ENCODE measurements around the gene RNF214. TPM values are rescaled to one million over a fixed set of nuclear protein-coding genes. Genes with fewer than 3 reads are reported as not detected.

RNF214 gene
- total and polyA plus RNA-seq, 3 experiments from 2014 or later = 25.1 to 35.0 (median 25.3) TPM

DNA sequence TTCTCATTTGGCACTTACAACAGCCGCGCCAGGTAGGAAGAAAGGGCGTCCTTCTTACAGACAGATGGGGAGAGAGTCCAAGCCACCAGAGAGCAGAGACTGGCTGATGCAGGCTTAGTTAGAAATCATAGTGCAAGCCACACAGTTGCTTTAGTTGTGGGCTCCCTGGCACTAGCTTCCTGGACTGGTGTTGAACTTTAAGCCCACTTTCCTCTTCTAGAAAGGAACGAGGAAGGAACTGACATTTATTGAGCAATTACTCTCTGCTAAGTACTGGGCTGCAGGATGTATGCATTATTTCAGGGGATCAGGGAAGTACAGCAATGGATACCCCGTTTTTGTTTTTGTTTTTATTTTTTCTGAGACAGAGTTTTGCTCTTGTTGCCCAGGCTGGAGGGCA lies 80.6 kb downstream of the RNF214 start:
- Histone ChIP-seq H3K36me3 (ENCODE audit: insufficient read depth, low read length) (no peaks in the 10 kb centered on the region), H3K4me3 (ENCODE audit: low read length) (no peak overlapping the region), H3K27ac (ENCODE audit: low read depth, low read length) (no peak overlapping the region), H3K4me1 (ENCODE audit: insufficient read depth, low read length) (peaks cover 14% of the 10 kb centered on the region), H3K27me3 (ENCODE audit: insufficient read depth, low read length, poor library complexity, severe bottlenecking) (peaks cover 20% of the 10 kb centered on the region), H3K9me3 (ENCODE audit: low read length) (no peaks in the 10 kb centered on the region)
- H3K36me3 Mint-ChIP-seq = no peaks in the 10 kb centered on the region
- peaks cover 4 to 36% of the 10 kb centered on the region in 2 donors for H3K27me3 Mint-ChIP-seq
- ChIA-PET POLR2A (no interaction called here), CTCF (no interaction called here)
- H3K4me3 Mint-ChIP-seq = peak overlapping the region in 1 of 7 donors; percentile 12
- no peak for DNase-seq
- no peak overlapping the region for H3K27ac Mint-ChIP-seq
- H3K4me1 Mint-ChIP-seq = peaks cover 6 to 17% (median 9%) of the 10 kb centered on the region in 3 donors
- no peaks in the 10 kb centered on the region for H3K9me3 Mint-ChIP-seq

DNA sequence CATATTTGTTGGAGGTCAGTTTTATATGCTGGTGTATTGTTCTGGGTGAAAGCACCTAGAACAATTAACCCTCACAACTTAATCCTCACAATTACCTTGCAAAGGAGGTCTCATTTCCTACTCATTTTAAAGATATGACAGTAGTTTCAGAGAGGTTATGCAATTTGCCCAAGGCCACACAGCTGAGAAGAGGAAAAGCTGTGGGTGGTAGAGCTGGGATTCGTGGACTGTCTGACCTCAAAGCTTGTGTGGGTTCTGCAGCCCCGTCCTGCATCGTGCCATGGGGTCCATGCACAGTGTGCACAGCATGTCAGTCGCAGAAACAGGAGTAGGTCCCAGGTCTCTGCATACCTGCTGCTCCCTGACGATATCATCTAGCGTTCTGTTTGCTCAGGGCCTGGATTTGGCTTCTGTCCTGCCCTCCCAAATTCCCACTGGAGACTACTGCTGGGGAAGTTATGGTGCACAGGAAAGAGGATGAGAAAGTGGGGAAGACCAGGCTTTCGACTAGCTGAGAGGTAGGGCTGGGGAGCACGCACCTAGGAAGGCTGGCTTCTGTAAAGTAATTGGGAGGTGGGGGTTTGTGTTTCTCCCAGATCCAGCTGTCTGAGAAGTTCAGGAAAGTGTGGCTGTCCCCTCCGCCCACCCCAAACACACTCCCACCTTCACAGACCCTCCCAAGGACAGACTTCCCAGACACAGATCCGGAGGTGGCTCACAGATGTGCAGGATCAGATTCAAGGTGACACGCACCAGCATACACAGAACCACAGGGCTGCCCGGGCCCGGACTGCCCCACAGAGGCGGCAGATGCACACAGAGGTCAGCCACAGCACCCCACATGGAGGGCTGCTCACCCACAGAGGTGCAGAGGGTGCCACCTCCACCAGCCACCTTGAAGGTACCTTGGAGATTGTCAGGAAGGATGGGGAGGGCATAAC lies 81.6 kb downstream of the RNF214 start:
- Histone ChIP-seq H3K4me3 (ENCODE audit: low read length) (no peak overlapping the region), H3K27me3 (ENCODE audit: insufficient read depth, low read length, poor library complexity, severe bottlenecking) (peaks cover 20% of the 10 kb centered on the region), H3K9me3 (ENCODE audit: low read length) (no peaks in the 10 kb centered on the region), H3K27ac (ENCODE audit: low read depth, low read length) (no peak overlapping the region), H3K36me3 (ENCODE audit: insufficient read depth, low read length) (no peaks in the 10 kb centered on the region), H3K4me1 (ENCODE audit: insufficient read depth, low read length) (peaks cover 14% of the 10 kb centered on the region)
- POLR2A ChIA-PET = no interaction called here
- no peak for DNase-seq
- H3K36me3 Mint-ChIP-seq = no peaks in the 10 kb centered on the region
- peaks cover 6 to 17% (median 9%) of the 10 kb centered on the region in 3 donors for H3K4me1 Mint-ChIP-seq
- H3K4me3 Mint-ChIP-seq = peak overlapping the region; percentile 29 to 88 (median 60)
- peaks cover 4 to 34% of the 10 kb centered on the region in 2 donors for H3K27me3 Mint-ChIP-seq
- CTCF ChIA-PET = no interaction called here
- H3K27ac Mint-ChIP-seq = peak overlapping the region in 1 of 8 donors; percentile 76
- H3K9me3 Mint-ChIP-seq = no peaks in the 10 kb centered on the region

DNA sequence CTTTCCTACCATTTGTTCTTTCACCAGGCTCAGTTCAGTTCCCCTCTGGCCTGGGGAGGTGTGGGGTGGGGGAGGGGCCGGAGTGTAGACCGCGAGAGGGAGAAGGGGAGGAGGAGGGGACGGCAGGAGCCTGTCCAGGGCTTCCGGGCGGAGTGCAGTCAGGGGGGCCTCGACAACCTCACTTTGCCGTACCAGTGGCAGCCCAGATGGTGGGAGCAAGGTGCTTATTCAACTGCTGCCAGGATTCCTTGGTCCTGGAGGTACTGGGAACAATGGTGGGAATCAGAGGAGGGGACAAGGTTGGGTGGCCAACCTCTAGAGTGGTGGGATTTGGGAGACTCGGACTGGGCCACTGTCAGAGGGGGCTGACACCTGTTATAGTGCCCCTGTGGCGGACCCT lies 82.4 kb downstream of the RNF214 start:
- Histone ChIP-seq H3K9me3 (ENCODE audit: low read length) (no peaks in the 10 kb centered on the region), H3K4me3 (ENCODE audit: low read length) (no peak overlapping the region), H3K27ac (ENCODE audit: low read depth, low read length) (no peak overlapping the region), H3K4me1 (ENCODE audit: insufficient read depth, low read length) (peaks cover 14% of the 10 kb centered on the region), H3K27me3 (ENCODE audit: insufficient read depth, low read length, poor library complexity, severe bottlenecking) (peaks cover 20% of the 10 kb centered on the region), H3K36me3 (ENCODE audit: insufficient read depth, low read length) (no peaks in the 10 kb centered on the region)
- CTCF ChIA-PET = no interaction called here
- Mint-ChIP-seq H3K27ac (peak overlapping the region in 3 of 8 donors; percentile 26 to 60 (median 47)), H3K4me3 (peak overlapping the region; percentile 52 to 88 (median 68)), H3K9me3 (no peaks in the 10 kb centered on the region), H3K4me1 (peaks cover 6 to 17% (median 9%) of the 10 kb centered on the region in 3 donors), H3K36me3 (no peaks in the 10 kb centered on the region), H3K27me3 (peaks cover 4 to 30% of the 10 kb centered on the region in 2 donors)
- DNase-seq = no peak
- POLR2A ChIA-PET = no interaction called here

DNA sequence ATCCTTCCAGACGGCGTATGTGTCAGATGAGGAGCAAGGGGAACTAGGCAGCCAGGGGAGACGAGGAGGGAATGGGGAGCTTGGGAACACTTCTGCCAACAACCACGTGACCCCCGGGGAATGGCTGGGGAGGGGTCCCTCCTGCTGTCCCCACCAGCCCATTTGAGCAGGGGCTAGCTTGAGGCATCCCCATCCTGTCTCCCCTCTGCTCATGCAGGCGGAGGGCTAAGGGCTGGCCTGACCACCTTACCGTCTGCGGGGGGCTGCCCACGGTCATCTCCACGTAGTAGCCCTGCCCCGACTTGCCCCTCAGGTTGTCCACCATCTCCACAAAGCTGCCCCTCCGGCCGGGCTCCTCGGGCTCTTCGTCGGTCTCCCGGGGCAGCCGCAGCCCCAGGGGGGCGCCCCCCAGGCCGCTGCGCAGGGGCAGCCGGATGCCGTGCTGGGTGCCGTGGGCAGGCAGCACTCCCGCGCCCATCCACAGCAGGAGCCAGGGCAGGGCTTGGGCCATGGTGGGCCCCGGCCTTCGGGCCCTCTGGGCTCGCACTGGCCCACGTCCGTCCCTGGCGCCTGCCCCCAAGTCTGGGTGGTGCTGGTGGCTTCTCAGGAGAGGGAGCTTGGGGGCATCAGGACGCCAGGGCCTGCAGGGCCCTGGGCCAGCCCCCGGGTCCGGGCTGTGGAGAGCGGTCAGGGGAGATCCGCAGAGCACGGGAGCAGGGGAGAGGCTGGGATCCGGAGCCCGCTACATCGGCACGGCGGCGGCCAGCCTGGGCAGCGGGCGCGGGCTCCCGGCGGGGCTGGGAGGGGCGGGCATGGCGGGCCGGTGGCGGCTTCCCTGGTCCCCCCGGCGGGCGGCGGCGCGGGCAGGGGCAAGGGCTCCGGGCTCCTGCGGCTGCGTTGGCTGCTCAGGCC lies 83.1 kb downstream of the RNF214 start:
- Mint-ChIP-seq H3K9me3 (no peaks in the 10 kb centered on the region), H3K36me3 (no peaks in the 10 kb centered on the region), H3K4me1 (peaks cover 6 to 17% (median 9%) of the 10 kb centered on the region in 3 donors), H3K4me3 (peak overlapping the region; percentile 76 to 93 (median 80)), H3K27ac (peak overlapping the region in 2 of 8 donors; percentile 47 to 60), H3K27me3 (peaks cover 4 to 30% of the 10 kb centered on the region in 2 donors)
- ChIA-PET CTCF (interaction anchor here (1.3 kb wide), 1 partner anchor 10 kb away, joined by 3 read pairs; no protein-coding TSS in a partner anchor), POLR2A (interaction anchor here (2.4 kb wide), 1 partner anchor 12 kb away, joined by 6 read pairs; the partner anchor contains the start of gene CEP164)
- Histone ChIP-seq H3K4me1 (ENCODE audit: insufficient read depth, low read length) (peaks cover 14% of the 10 kb centered on the region), H3K27me3 (ENCODE audit: insufficient read depth, low read length, poor library complexity, severe bottlenecking) (peaks cover 20% of the 10 kb centered on the region), H3K36me3 (ENCODE audit: insufficient read depth, low read length) (no peaks in the 10 kb centered on the region), H3K4me3 (ENCODE audit: low read length) (no peak overlapping the region), H3K27ac (ENCODE audit: low read depth, low read length) (no peak overlapping the region), H3K9me3 (ENCODE audit: low read length) (no peaks in the 10 kb centered on the region)
- DNase-seq = peak in 3 of 5 donors; percentile 3 to 20 (median 10)

DNA sequence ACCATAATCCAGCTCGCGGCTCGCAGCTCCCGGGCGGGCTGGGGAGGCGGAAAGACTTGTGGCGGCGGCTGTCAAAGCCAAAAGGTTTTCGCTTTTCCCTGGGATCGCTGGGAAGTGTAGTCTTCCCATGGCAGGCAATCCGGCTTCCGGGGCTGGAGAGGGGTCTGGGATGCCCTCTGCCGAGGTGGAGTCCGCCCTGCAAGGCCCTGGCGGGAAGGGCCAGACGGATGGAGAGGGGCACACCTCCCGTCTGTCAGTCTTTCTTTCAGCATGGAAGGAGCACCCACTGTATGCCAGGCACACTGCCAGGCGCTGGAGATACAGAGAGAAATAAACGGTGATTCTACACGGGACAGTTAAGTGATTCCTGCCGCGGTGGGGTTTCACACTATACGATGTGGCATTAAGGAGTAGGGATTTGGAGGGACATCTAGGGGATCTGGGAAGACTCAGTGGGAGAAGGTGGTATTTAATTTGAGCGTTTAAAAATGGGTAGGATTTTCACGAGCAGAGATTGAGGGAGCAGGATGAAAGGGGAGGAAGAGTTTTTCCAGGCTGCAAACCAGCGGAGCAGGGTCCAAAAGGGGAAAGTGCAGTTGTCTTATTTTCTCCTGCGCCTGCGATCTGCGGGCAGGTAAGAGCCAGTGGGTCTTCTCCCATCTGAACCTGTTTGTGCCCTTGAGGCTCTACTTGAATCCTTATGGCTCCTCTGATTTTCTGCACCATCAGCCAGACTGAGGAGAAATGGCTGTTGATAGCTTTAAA lies 83.9 kb downstream of the RNF214 start, which contains the start of gene BACE1:
TSS of gene BACE1 (minus strand) at position 60 of the 765 bp plus-strand sequence. CDS start 461 bp downstream, outside the sequence.
- Mint-ChIP-seq H3K4me1 (peaks cover 6 to 17% (median 9%) of the 10 kb centered on the region in 3 donors), H3K27ac (peak within 1 kb of the TSS in 5 of 8 donors; percentile 0 to 60 (median 53)), H3K27me3 (peaks cover 4 to 30% of the 10 kb centered on the region in 2 donors), H3K36me3 (no peaks in the 10 kb centered on the region), H3K9me3 (no peaks in the 10 kb centered on the region), H3K4me3 (peak within 1 kb of the TSS; percentile 76 to 93 (median 80))
- peak within 1 kb of the TSS; percentile 26 for H3K4me3 ChIP-seq (ENCODE audit: low read length)
- POLR2A ChIA-PET = interaction anchor here (2.4 kb wide), 1 partner anchor 11 kb away, joined by 6 read pairs; the partner anchor contains the start of gene CEP164
- H3K9me3 ChIP-seq (ENCODE audit: low read length) = no peaks in the 10 kb centered on the region
- H3K36me3 ChIP-seq (ENCODE audit: insufficient read depth, low read length) = no peaks in the 10 kb centered on the region
- no peak within 1 kb of the TSS for H3K27ac ChIP-seq (ENCODE audit: low read depth, low read length)
- CTCF ChIA-PET = interaction anchor here (1.2 to 1.3 kb wide), 2 partner anchors 9 to 86 kb away, joined by 3 read pairs; no protein-coding TSS in a partner anchor
- peaks cover 14% of the 10 kb centered on the region for H3K4me1 ChIP-seq (ENCODE audit: insufficient read depth, low read length)
- H3K27me3 ChIP-seq (ENCODE audit: insufficient read depth, low read length, poor library complexity, severe bottlenecking) = peaks cover 20% of the 10 kb centered on the region
- DNase-seq = peak in 1 of 5 donors; percentile 5

DNA sequence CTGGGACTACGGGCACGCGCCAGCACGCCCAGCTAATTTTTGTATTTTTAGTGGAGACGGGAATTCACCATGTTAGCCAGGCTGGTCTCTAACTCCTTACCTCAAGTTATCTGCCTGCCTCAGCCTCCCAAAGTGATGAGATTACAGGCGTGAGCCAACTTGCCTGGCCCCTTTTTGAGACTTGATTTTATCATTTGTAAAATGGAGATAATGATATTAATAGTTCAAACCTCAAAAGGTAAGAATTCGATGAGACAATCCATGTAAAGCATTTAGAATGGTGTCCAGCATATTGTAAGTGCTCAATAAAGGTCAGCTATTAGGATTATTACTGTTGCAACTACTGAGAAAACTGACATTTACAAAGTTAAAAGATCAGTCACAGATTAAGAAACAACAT lies 86.3 kb downstream of the RNF214 start:
- H3K27ac ChIP-seq (ENCODE audit: low read depth, low read length) = no peak overlapping the region
- POLR2A ChIA-PET = interaction anchor here (0.6 kb wide), 2 partner anchors 8 to 45 kb away, joined by 3 read pairs; no protein-coding TSS in a partner anchor
- no peaks in the 10 kb centered on the region for H3K36me3 ChIP-seq (ENCODE audit: insufficient read depth, low read length)
- H3K27ac Mint-ChIP-seq = no peak overlapping the region
- DNase-seq = no peak
- H3K27me3 Mint-ChIP-seq = peaks cover 4 to 26% of the 10 kb centered on the region in 2 donors
- H3K4me1 Mint-ChIP-seq = peaks cover 6 to 17% (median 9%) of the 10 kb centered on the region in 3 donors
- H3K4me3 Mint-ChIP-seq = no peak overlapping the region
- no peaks in the 10 kb centered on the region for H3K36me3 Mint-ChIP-seq
- no peaks in the 10 kb centered on the region for H3K9me3 Mint-ChIP-seq
- no peak overlapping the region for H3K4me3 ChIP-seq (ENCODE audit: low read length)
- H3K4me1 ChIP-seq (ENCODE audit: insufficient read depth, low read length) = peaks cover 14% of the 10 kb centered on the region
- no peaks in the 10 kb centered on the region for H3K9me3 ChIP-seq (ENCODE audit: low read length)
- H3K27me3 ChIP-seq (ENCODE audit: insufficient read depth, low read length, poor library complexity, severe bottlenecking) = peaks cover 20% of the 10 kb centered on the region
- CTCF ChIA-PET = no interaction called here

DNA sequence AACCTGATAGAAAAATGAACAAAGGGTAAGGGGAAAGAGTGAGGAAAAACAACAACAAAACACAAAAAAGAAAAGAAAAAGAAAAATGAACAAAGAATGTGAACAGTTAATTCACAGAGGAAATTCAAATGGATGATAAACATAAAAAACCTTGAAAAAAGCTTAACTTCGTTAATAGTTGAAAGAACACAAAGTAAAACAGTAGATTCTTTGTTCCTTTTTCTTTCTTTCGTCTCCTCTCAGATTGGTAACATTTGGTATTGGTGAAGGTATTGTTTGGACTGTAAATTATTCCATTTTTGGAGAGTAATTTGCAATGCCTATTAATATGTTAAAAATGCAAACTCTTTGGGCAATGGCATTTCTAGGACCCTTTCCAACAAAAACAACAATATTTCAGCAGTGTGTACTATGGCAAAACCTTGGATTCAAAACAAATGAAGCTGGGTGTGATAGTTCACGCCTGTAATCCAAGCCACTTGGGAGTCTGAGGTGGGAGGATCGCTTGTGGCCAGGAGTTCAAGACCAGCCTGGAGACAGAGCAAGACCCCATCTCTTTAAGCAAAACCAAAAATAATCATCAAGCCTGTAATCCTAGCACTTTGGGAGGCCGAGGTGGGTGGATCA lies 86.9 kb downstream of the RNF214 start:
- H3K27me3 Mint-ChIP-seq = peaks cover 3 to 23% of the 10 kb centered on the region in 2 donors
- H3K36me3 Mint-ChIP-seq = no peaks in the 10 kb centered on the region
- Histone ChIP-seq H3K4me1 (ENCODE audit: insufficient read depth, low read length) (peaks cover 14% of the 10 kb centered on the region), H3K9me3 (ENCODE audit: low read length) (no peaks in the 10 kb centered on the region), H3K36me3 (ENCODE audit: insufficient read depth, low read length) (no peaks in the 10 kb centered on the region), H3K27me3 (ENCODE audit: insufficient read depth, low read length, poor library complexity, severe bottlenecking) (peaks cover 20% of the 10 kb centered on the region), H3K4me3 (ENCODE audit: low read length) (no peak overlapping the region), H3K27ac (ENCODE audit: low read depth, low read length) (no peak overlapping the region)
- ChIA-PET POLR2A (interaction anchor here (0.6 kb wide), 1 partner anchor 365 kb away, joined by 4 read pairs; no protein-coding TSS in a partner anchor), CTCF (interaction anchor here (1.3 kb wide), 1 partner anchor 10 kb away, joined by 3 read pairs; no protein-coding TSS in a partner anchor)
- no peaks in the 10 kb centered on the region for H3K9me3 Mint-ChIP-seq
- no peak overlapping the region for H3K27ac Mint-ChIP-seq
- no peak for DNase-seq
- H3K4me3 Mint-ChIP-seq = no peak overlapping the region
- H3K4me1 Mint-ChIP-seq = peaks cover 6 to 15% (median 7%) of the 10 kb centered on the region in 3 donors

Measured in CD8-positive, alpha-beta memory T cell (primary cell).